Spinal cord (tissue), 10 donors: ENCODE measurements around the gene OR52H1. TPM values are rescaled to one million over a fixed set of nuclear protein-coding genes. Genes with fewer than 3 reads are reported as not detected.

Source experiments
- DNase-seq, 6 donors: peaks; one replicate each; pipeline versions ENCODE4 v3.0.0 to v3.0.0-alpha.2; 2013 to 2015; ENCODE audit warnings: low spot score in 6 of 6, low read depth in 4 of 6
- H3K27ac ChIP-seq: one replicate; pipeline ENCODE4 v1.5.1; 2013; ENCODE audit warnings: low read depth, low read length, control low read depth
- H3K27me3 ChIP-seq: one replicate; pipeline ENCODE4 v1.6.1; 2013; ENCODE audit warnings: low read length; ENCODE audit not compliant: control insufficient read depth, insufficient read depth
- H3K36me3 ChIP-seq: one replicate; pipeline ENCODE4 v1.6.1; 2013; ENCODE audit warnings: low read length; ENCODE audit not compliant: control insufficient read depth, insufficient read depth
- H3K4me1 ChIP-seq: one replicate; pipeline ENCODE4 v1.6.1; 2013; ENCODE audit warnings: low read length; ENCODE audit not compliant: control insufficient read depth, insufficient read depth
- H3K4me3 ChIP-seq: one replicate; pipeline ENCODE4 v1.5.1; 2013; ENCODE audit warnings: low read depth, low read length, control low read depth
- H3K9me3 ChIP-seq: one replicate; pipeline ENCODE4 v1.6.1; 2013; ENCODE audit warnings: low read length; ENCODE audit not compliant: control insufficient read depth, insufficient read depth
- WGBS: methylation state at CpG from one replicate; pipeline ENCODE4 v1.1.5; 2013; ENCODE audit warnings: missing lambda C conversion rate; ENCODE audit not compliant: insufficient coverage; 5-methylcytosine and 5-hydroxymethylcytosine counted together
- polyA plus RNA-seq, 2 donors: library from polyadenylated mRNA; unstranded; fragments of 120-200 nt; gene quantifications; one replicate each; pipeline ENCODE4 v1.2.1, GENCODE V29; 2013; ENCODE audit not compliant: insufficient read length in 2 of 2
- total RNA-seq, 2 donors: library from RNA; depleted of rRNA in 1 of 2; stranded (reverse); fragments of 120-200 nt in 1 of 2; fragments of >200 nt in 1 of 2; gene quantifications; one replicate each; pipeline versions ENCODE4 v1.2.3 to v1.2.4, GENCODE V29; 2013 to 2014
- donor health status: healthy.

OR52H1 gene
- total and polyA plus RNA-seq, 4 donors = 0.40 to 0.55 TPM; not detected in 2

- WGBS = 60% methylated on average over 1 of the region's 1 CpG
- DNase-seq = no peak
Measured at GRCh38 chr11:5541427-5541826, 6.9 kb downstream of the OR52H1 start.

GRCh38 chr11:5536482-5536881 lies 11.9 kb downstream of the OR52H1 start:
- no peaks in the 10 kb centered on the region for H3K36me3 ChIP-seq
- H3K27me3 ChIP-seq = no peaks in the 10 kb centered on the region
- DNase-seq = no peak
- H3K4me3 ChIP-seq = no peak overlapping the region
- H3K4me1 ChIP-seq = no peaks in the 10 kb centered on the region
- no peak overlapping the region for H3K27ac ChIP-seq
- no peaks in the 10 kb centered on the region for H3K9me3 ChIP-seq

More at GRCh38 chr11:5541427-5541826, 6.9 kb downstream of the OR52H1 start:
- Histone ChIP-seq H3K27me3 (no peaks in the 10 kb centered on the region), H3K4me1 (no peaks in the 10 kb centered on the region), H3K27ac (no peak overlapping the region), H3K9me3 (no peaks in the 10 kb centered on the region), H3K36me3 (no peaks in the 10 kb centered on the region), H3K4me3 (no peak overlapping the region)

GRCh38 chr11:5534046-5534445 lies 14.3 kb downstream of the OR52H1 start:
- no CpG with 5 or more reads among the region's 1 CpG for WGBS
- no peaks in the 10 kb centered on the region for H3K27me3 ChIP-seq
- H3K4me3 ChIP-seq = no peak overlapping the region

GRCh38 chr11:5531053-5531831 lies 17.1 kb downstream of the OR52H1 start:
- whole genome bisulfite sequencing = 75% methylated on average over 1 of the region's 2 CpGs
- H3K27ac ChIP-seq = no peak overlapping the region
- no peaks in the 10 kb centered on the region for H3K9me3 ChIP-seq
- DNase-seq = no peak
- no peaks in the 10 kb centered on the region for H3K4me1 ChIP-seq
- no peaks in the 10 kb centered on the region for H3K27me3 ChIP-seq
- no peaks in the 10 kb centered on the region for H3K36me3 ChIP-seq
- no peak overlapping the region for H3K4me3 ChIP-seq

More at GRCh38 chr11:5534046-5534445, 14.3 kb downstream of the OR52H1 start:
- H3K27ac ChIP-seq = no peak overlapping the region
- no peaks in the 10 kb centered on the region for H3K4me1 ChIP-seq
- H3K36me3 ChIP-seq = no peaks in the 10 kb centered on the region
- H3K9me3 ChIP-seq = no peaks in the 10 kb centered on the region
- DNase-seq = no peak

GRCh38 chr11:5528495-5528894 lies 19.8 kb downstream of the OR52H1 start:
- H3K9me3 ChIP-seq = no peaks in the 10 kb centered on the region
- no peak overlapping the region for H3K4me3 ChIP-seq
- H3K27me3 ChIP-seq = no peaks in the 10 kb centered on the region
- no CpG with 5 or more reads among the region's 1 CpG for whole genome bisulfite sequencing
- no peaks in the 10 kb centered on the region for H3K36me3 ChIP-seq
- DNase-seq = no peak
- no peak overlapping the region for H3K27ac ChIP-seq
- no peaks in the 10 kb centered on the region for H3K4me1 ChIP-seq

- 97% methylated on average over 5 of the region's 5 CpGs for WGBS
- no peak overlapping the region for H3K4me3 ChIP-seq
- no peaks in the 10 kb centered on the region for H3K9me3 ChIP-seq
- DNase-seq = no peak
- H3K4me1 ChIP-seq = no peaks in the 10 kb centered on the region
- no peaks in the 10 kb centered on the region for H3K27me3 ChIP-seq
- H3K36me3 ChIP-seq = no peaks in the 10 kb centered on the region
- H3K27ac ChIP-seq = no peak overlapping the region
Measured at GRCh38 chr11:5527716-5528115, 20.6 kb downstream of the OR52H1 start.

- no peak for DNase-seq
- no peak overlapping the region for H3K27ac ChIP-seq
- H3K9me3 ChIP-seq = no peaks in the 10 kb centered on the region
- no peaks in the 10 kb centered on the region for H3K4me1 ChIP-seq
- no peaks in the 10 kb centered on the region for H3K36me3 ChIP-seq
- WGBS = 50% methylated on average over 2 of the region's 3 CpGs
- no peaks in the 10 kb centered on the region for H3K27me3 ChIP-seq
- no peak overlapping the region for H3K4me3 ChIP-seq
Measured at GRCh38 chr11:5524756-5525155, 23.6 kb downstream of the OR52H1 start.

- Histone ChIP-seq H3K9me3 (no peaks in the 10 kb centered on the region), H3K27me3 (no peaks in the 10 kb centered on the region), H3K27ac (no peak overlapping the region), H3K36me3 (no peaks in the 10 kb centered on the region), H3K4me1 (no peaks in the 10 kb centered on the region), H3K4me3 (no peak overlapping the region)
- WGBS = 100% methylated on average over 2 of the region's 2 CpGs
- no peak for DNase-seq
Measured at GRCh38 chr11:5522308-5522707, 26.0 kb downstream of the OR52H1 start.

GRCh38 chr11:5521540-5521939 lies 26.8 kb downstream of the OR52H1 start:
- Histone ChIP-seq H3K4me1 (no peaks in the 10 kb centered on the region), H3K36me3 (no peaks in the 10 kb centered on the region), H3K27me3 (no peaks in the 10 kb centered on the region), H3K27ac (no peak overlapping the region), H3K4me3 (no peak overlapping the region), H3K9me3 (no peaks in the 10 kb centered on the region)
- no peak for DNase-seq
- 100% methylated on average over 1 of the region's 4 CpGs for WGBS

GRCh38 chr11:5516599-5516998 lies 31.7 kb downstream of the OR52H1 start, which contains the start of gene UBQLNL:
UBQLNL (minus strand) TSS chr11:5516699; CDS start chr11:5516441, 258 bp downstream.
- Histone ChIP-seq H3K4me1 (no peaks in the 10 kb centered on the region), H3K9me3 (no peaks in the 10 kb centered on the region), H3K27ac (no peak within 1 kb of the TSS), H3K27me3 (no peaks in the 10 kb centered on the region), H3K36me3 (no peaks in the 10 kb centered on the region), H3K4me3 (no peak within 1 kb of the TSS)
- no CpG with 5 or more reads among the region's 2 CpGs for WGBS
- no peak for DNase-seq
